Measurements from ENCODE around the gene DNAJC5.

DNAJC5 gene

GRCh38 chr20:63895202-63895951 lies 451 bp downstream of the DNAJC5 start:
- H3K79me2 ChIP-seq (ENCODE audit: insufficient read depth, low read length) = peaks cover 48% of the 10 kb centered on the region
- peaks cover 12% of the 10 kb centered on the region; the same call in 1 of the 2 replicates for H3F3A ChIP-seq (ENCODE audit: insufficient read depth)

GRCh38 chr20:63895952-63896263 lies 982 bp downstream of the DNAJC5 start:
- Histone ChIP-seq H3K79me2 (ENCODE audit: insufficient read depth, low read length) (peaks cover 53% of the 10 kb centered on the region), H3K9ac (ENCODE audit: low read length) (peak overlapping the region; percentile 78), H3K27ac (ENCODE audit: low read depth, low read length) (peak overlapping the region; percentile 69), H3K36me3 (ENCODE audit: low read length) (no peaks in the 10 kb centered on the region), H3K4me2 (ENCODE audit: low read depth, low read length, poor library complexity, severe bottlenecking) (peak overlapping the region; percentile 99), H2AFZ (ENCODE audit: low read depth, low read length, severe bottlenecking) (no peak overlapping the region), H4K20me1 (ENCODE audit: low read depth, low read length) (no peaks in the 10 kb centered on the region; the same call in 1 of the 2 replicates), H3K9me2 (replicated peaks; ENCODE audit: insufficient read depth, low read length) (no peaks in the 10 kb centered on the region), H3K4me3 (ENCODE audit: insufficient read depth, low read length, poor library complexity, severe bottlenecking) (peak overlapping the region; percentile 88), H3F3A (ENCODE audit: insufficient read depth) (peaks cover 12% of the 10 kb centered on the region; the same call in 1 of the 2 replicates), H3K9me3 (ENCODE audit: insufficient read depth, low read length) (no peaks in the 10 kb centered on the region), H3K27me3 (ENCODE audit: low read length) (no peaks in the 10 kb centered on the region)
- no peak for TF ChIP-seq EZH2phosphoT487 (conservative IDR thresholded peaks at IDR 0.05; ENCODE audit: low read length)
- TF ChIP-seq, protein P1, sequence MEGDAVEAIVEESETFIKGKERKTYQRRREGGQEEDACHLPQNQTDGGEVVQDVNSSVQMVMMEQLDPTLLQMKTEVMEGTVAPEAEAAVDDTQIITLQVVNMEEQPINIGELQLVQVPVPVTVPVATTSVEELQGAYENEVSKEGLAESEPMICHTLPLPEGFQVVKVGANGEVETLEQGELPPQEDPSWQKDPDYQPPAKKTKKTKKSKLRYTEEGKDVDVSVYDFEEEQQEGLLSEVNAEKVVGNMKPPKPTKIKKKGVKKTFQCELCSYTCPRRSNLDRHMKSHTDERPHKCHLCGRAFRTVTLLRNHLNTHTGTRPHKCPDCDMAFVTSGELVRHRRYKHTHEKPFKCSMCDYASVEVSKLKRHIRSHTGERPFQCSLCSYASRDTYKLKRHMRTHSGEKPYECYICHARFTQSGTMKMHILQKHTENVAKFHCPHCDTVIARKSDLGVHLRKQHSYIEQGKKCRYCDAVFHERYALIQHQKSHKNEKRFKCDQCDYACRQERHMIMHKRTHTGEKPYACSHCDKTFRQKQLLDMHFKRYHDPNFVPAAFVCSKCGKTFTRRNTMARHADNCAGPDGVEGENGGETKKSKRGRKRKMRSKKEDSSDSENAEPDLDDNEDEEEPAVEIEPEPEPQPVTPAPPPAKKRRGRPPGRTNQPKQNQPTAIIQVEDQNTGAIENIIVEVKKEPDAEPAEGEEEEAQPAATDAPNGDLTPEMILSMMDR (IDR thresholded peaks at IDR 0.05; ENCODE audit: insufficient read depth, low read length, poor library complexity, severe bottlenecking) = no peak

More at GRCh38 chr20:63895202-63895951, 451 bp downstream of the DNAJC5 start:
- Histone ChIP-seq H3K36me3 (ENCODE audit: low read length) (no peaks in the 10 kb centered on the region), H3K9ac (ENCODE audit: low read length) (peak overlapping the region; percentile 78), H3K9me2 (replicated peaks; ENCODE audit: insufficient read depth, low read length) (no peaks in the 10 kb centered on the region), H4K20me1 (ENCODE audit: low read depth, low read length) (no peaks in the 10 kb centered on the region; the same call in 1 of the 2 replicates), H3K27me3 (ENCODE audit: low read length) (no peaks in the 10 kb centered on the region), H3K27ac (ENCODE audit: low read depth, low read length) (peak overlapping the region; percentile 69), H3K9me3 (ENCODE audit: insufficient read depth, low read length) (no peaks in the 10 kb centered on the region), H2AFZ (ENCODE audit: low read depth, low read length, severe bottlenecking) (no peak overlapping the region), H3K4me2 (ENCODE audit: low read depth, low read length, poor library complexity, severe bottlenecking) (peak overlapping the region; percentile 99), H3K4me3 (ENCODE audit: insufficient read depth, low read length, poor library complexity, severe bottlenecking) (peak overlapping the region; percentile 88)
- TF ChIP-seq EZH2phosphoT487 (conservative IDR thresholded peaks at IDR 0.05; ENCODE audit: low read length) = no peak
- TF ChIP-seq, protein P1 (IDR thresholded peaks at IDR 0.05; ENCODE audit: insufficient read depth, low read length, poor library complexity, severe bottlenecking) = no peak

GRCh38 chr20:63896264-63897105 lies 1.6 kb downstream of the DNAJC5 start:
- H3K27ac ChIP-seq (ENCODE audit: low read depth, low read length) = peak overlapping the region; percentile 69
- peak overlapping the region; percentile 78 for H3K9ac ChIP-seq (ENCODE audit: low read length)
- peak overlapping the region; percentile 99 for H3K4me2 ChIP-seq (ENCODE audit: low read depth, low read length, poor library complexity, severe bottlenecking)
- no peak overlapping the region for H2AFZ ChIP-seq (ENCODE audit: low read depth, low read length, severe bottlenecking)
- no peaks in the 10 kb centered on the region for H3K36me3 ChIP-seq (ENCODE audit: low read length)
- peak overlapping the region; percentile 88 for H3K4me3 ChIP-seq (ENCODE audit: insufficient read depth, low read length, poor library complexity, severe bottlenecking)
- H3K9me3 ChIP-seq (ENCODE audit: insufficient read depth, low read length) = no peaks in the 10 kb centered on the region
- no peaks in the 10 kb centered on the region; the same call in 1 of the 2 replicates for H4K20me1 ChIP-seq (ENCODE audit: low read depth, low read length)
- H3K9me2 ChIP-seq (replicated peaks; ENCODE audit: insufficient read depth, low read length) = no peaks in the 10 kb centered on the region
- H3K79me2 ChIP-seq (ENCODE audit: insufficient read depth, low read length) = peaks cover 59% of the 10 kb centered on the region
- H3K27me3 ChIP-seq (ENCODE audit: low read length) = no peaks in the 10 kb centered on the region
- peaks cover 12% of the 10 kb centered on the region; the same call in 1 of the 2 replicates for H3F3A ChIP-seq (ENCODE audit: insufficient read depth)
- no peak for TF ChIP-seq EZH2phosphoT487 (conservative IDR thresholded peaks at IDR 0.05; ENCODE audit: low read length)
- TF ChIP-seq, protein P1 (IDR thresholded peaks at IDR 0.05; ENCODE audit: insufficient read depth, low read length, poor library complexity, severe bottlenecking) = no peak

All from SU-DHL-6 (cell line).